ENCODE data around the gene MYLIP.

MYLIP gene

GRCh38 chr6:16184129-16184528 is 55.2 kb downstream of the MYLIP start:
- H3K36me3 Mint-ChIP-seq, result peaks cover 4% of the 10 kb centered on the region
- no peak overlapping the region for H3K4me3 Mint-ChIP-seq
- peaks cover 28% of the 10 kb centered on the region for H3K4me1 Mint-ChIP-seq (ENCODE audit: low read depth)
- H3K27ac Mint-ChIP-seq, result no peak overlapping the region
- H3K27me3 Mint-ChIP-seq, result no peaks in the 10 kb centered on the region
- no peaks in the 10 kb centered on the region for H3K9me3 Mint-ChIP-seq (ENCODE audit: low read depth)

- H3K4me1 Mint-ChIP-seq (ENCODE audit: low read depth), result peaks cover 28% of the 10 kb centered on the region
- no peak overlapping the region for H3K4me3 Mint-ChIP-seq
- peaks cover 4% of the 10 kb centered on the region for H3K36me3 Mint-ChIP-seq
- H3K9me3 Mint-ChIP-seq (ENCODE audit: low read depth), result no peaks in the 10 kb centered on the region
- H3K27me3 Mint-ChIP-seq, result no peaks in the 10 kb centered on the region
- no peak overlapping the region for H3K27ac Mint-ChIP-seq
Observed at GRCh38 chr6:16184551-16184950, 55.7 kb downstream of the MYLIP start.

GRCh38 chr6:16187176-16187575 is 58.3 kb downstream of the MYLIP start:
- Mint-ChIP-seq H3K9me3 (ENCODE audit: low read depth) (no peaks in the 10 kb centered on the region), H3K4me3 (no peak overlapping the region), H3K27me3 (peaks cover 4% of the 10 kb centered on the region), H3K4me1 (ENCODE audit: low read depth) (peaks cover 9% of the 10 kb centered on the region), H3K27ac (no peak overlapping the region), H3K36me3 (no peaks in the 10 kb centered on the region)

- no peak overlapping the region for H3K4me3 Mint-ChIP-seq
Observed at GRCh38 chr6:16190214-16190613, 61.3 kb downstream of the MYLIP start.

GRCh38 chr6:16196260-16196983 is 67.5 kb downstream of the MYLIP start:
- Mint-ChIP-seq H3K4me3 (no peak overlapping the region), H3K27me3 (peaks cover 11% of the 10 kb centered on the region), H3K4me1 (ENCODE audit: low read depth) (no peaks in the 10 kb centered on the region), H3K9me3 (ENCODE audit: low read depth) (no peaks in the 10 kb centered on the region), H3K36me3 (no peaks in the 10 kb centered on the region), H3K27ac (no peak overlapping the region)

More at GRCh38 chr6:16190214-16190613, 61.3 kb downstream of the MYLIP start:
- H3K9me3 Mint-ChIP-seq (ENCODE audit: low read depth), result no peaks in the 10 kb centered on the region
- no peaks in the 10 kb centered on the region for H3K36me3 Mint-ChIP-seq
- no peaks in the 10 kb centered on the region for H3K4me1 Mint-ChIP-seq (ENCODE audit: low read depth)
- H3K27me3 Mint-ChIP-seq, result peaks cover 12% of the 10 kb centered on the region
- H3K27ac Mint-ChIP-seq, result no peak overlapping the region

- Mint-ChIP-seq H3K4me1 (ENCODE audit: low read depth) (no peaks in the 10 kb centered on the region), H3K4me3 (no peak overlapping the region), H3K27ac (no peak overlapping the region), H3K36me3 (no peaks in the 10 kb centered on the region), H3K9me3 (ENCODE audit: low read depth) (no peaks in the 10 kb centered on the region), H3K27me3 (peaks cover 11% of the 10 kb centered on the region)
Observed at GRCh38 chr6:16196984-16197546, 68.2 kb downstream of the MYLIP start.
